ENCODE measurements around the gene SH3PXD2A.

- TF ChIP-seq CTCF (IDR thresholded peaks at IDR 0.05) (no peak), POLR2A (IDR thresholded peaks at IDR 0.05) (no peak)
Observed at GRCh38 chr10:103693812-103694205, 161.6 kb downstream of the SH3PXD2A start.

Measured in sigmoid colon (tissue), 3 donors.